GM18519 (cell line): ENCODE results near the gene NXPH4.

ENCODE experiments used
- ATAC-seq: cut with Tn5 transposase; IDR thresholded peaks from one replicate; pipeline ENCODE4 v1.9.1; 2021; ENCODE audit warnings: mild to moderate bottlenecking, moderate library complexity; ENCODE audit not compliant: unreplicated experiment, low FRiP score

Gene NXPH4

GRCh38 chr12:57201631-57202030 is 15.0 kb upstream of the NXPH4 start:
- no peak for ATAC-seq

DNA sequence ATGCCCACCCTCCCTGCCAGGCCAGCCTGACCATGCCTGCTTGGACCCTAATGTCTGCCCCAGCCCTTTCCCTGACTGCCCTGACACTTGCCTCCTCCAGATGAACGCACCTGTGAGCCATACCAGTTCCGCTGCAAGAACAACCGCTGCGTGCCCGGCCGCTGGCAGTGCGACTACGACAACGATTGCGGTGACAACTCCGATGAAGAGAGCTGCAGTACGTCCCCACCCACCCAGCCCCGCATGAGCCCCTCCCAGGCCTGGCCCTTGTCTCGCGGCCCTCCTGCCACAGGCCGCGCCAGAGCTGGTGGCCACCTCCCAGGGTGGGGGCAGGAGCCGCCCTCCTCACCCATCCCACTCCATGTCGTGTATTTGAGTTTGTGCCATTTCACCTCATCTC is 14.3 kb upstream of the NXPH4 start:
- ATAC-seq: no peak

- no peak for ATAC-seq
Measured at GRCh38 chr12:57203201-57203600, 13.4 kb upstream of the NXPH4 start.

DNA sequence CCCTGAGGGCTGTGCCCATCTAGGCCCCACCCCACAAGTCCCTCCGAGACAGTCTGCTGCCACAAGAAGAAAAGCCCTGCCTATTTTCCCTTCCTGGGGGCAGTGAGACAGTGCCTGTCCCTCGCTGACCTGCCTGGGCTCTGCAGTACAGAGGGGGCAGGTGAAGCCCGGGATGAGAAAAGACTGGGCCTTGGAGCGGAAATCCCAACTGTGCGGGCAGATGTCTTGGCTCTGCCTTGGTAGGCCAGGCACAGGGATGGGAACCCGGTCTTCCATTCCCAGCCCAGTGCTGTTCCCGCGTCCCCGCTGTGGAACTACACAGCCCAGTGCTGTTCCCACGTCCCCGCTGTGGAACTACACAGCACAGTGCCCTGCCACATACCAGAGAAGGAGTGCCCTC is 12.8 kb upstream of the NXPH4 start:
- no peak for ATAC-seq

DNA sequence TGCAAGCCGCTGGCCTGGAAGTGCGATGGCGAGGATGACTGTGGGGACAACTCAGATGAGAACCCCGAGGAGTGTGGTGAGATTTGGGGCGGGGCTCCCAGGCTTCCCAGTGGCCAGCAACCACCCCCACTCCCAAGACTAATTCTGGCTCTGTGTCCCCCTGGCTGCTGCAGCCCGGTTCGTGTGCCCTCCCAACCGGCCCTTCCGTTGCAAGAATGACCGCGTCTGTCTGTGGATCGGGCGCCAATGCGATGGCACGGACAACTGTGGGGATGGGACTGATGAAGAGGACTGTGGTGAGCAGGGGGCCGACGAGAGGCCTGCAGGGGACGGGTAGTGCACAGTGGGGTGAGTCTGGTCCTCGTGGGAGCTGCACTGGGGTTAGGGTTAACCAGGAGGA is 12.1 kb upstream of the NXPH4 start:
- ATAC-seq: no peak

- no peak for ATAC-seq
Measured at GRCh38 chr12:57205186-57205585, 11.4 kb upstream of the NXPH4 start.

DNA sequence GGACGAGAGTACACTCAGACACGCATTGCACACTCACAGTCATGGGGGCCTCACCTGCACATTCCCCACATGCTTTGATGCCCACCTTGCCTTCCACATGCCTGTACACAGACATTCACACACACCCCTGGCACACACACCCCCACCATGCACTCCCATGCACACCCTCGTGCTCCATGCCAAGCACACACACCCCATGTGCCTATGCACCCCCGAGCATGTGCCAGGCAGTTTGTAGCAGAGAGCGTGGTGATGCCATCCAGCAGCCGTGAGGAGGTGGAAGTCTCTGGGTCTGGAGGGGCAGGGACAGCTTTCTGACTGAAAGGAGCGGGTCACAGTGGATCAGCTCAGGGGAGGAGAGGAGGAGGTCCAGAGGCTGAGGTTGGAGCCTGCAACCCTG is 10.7 kb upstream of the NXPH4 start:
- ATAC-seq: no peak

DNA sequence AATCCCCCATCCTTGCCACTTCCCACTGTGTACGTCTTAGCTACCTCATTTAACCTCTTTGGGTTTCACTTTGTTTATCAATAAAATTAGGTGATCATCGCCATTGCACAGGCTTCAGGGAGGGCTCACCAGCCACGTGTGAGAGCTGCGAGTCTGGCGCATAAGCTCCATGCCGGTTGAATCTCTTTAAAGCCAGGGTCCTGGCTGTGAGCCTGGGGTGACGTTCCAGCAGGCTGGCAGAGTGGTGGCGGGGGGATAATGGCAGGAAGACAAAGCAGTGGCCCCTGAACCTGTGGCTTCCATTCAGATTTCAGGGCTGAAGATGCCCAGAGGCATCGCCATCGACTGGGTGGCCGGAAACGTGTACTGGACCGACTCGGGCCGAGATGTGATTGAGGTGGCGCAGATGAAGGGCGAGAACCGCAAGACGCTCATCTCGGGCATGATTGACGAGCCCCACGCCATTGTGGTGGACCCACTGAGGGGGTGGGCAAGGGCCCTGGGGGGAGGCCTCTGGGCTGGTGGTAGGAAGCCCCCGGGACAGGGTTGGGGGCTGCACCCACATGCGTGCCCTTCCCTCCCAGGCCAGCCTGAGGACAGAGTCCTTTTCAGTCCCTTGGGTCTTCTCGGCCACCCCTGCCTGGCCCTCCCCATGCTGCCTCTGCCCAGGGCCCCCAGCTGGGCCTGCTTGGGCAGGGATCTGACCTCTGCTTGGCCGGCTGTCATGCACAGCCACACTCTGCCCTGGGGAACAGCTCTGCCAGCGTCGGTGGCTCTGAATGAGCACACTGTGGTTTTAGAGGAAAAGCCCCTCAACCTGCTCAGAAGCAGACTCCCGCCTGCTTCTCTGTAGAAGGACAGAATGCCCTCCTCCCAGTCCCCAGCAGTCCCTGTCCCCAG is 8.6 kb upstream of the NXPH4 start:
- ATAC-seq: no peak

DNA sequence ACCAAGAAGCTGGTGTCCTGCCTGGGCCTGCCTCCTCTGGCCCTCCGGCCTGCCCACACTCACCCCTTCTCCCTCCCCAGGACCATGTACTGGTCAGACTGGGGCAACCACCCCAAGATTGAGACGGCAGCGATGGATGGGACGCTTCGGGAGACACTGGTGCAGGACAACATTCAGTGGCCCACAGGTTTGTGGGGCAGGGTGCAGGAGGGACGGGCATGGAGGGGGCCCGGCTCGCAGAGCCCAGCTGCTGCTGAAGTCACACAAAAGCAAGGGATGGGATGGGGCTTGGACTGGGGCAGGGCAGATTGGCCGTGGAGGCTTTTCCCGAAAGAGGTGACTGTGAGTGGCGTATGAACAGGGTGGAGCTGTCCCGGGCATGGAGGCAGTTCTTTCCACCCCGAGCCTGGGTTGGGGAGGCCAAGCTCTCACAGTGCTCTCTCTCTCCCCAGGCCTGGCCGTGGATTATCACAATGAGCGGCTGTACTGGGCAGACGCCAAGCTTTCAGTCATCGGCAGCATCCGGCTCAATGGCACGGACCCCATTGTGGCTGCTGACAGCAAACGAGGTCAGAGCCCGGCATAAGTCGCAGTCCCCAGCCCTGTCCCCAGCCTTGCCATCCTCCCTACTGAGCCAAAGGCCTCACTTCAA is 7.8 kb upstream of the NXPH4 start:
- no peak for ATAC-seq

- ATAC-seq: no peak
Measured at GRCh38 chr12:57209916-57210315, 6.7 kb upstream of the NXPH4 start.

DNA sequence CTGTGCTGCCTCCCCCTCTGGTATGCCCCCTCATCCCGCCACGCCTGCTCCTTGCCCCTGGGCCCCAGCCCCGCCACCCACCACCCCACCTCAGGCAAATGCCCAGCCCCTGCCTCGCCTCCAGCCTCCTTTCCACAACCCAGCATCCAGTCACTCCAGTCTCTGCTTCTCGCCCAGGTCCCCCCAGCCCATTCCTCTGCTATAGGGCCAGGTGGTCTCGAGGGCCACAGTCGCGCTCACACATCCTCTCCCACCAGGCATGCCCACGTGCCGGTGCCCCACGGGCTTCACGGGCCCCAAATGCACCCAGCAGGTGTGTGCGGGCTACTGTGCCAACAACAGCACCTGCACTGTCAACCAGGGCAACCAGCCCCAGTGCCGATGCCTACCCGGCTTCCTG is 6.1 kb upstream of the NXPH4 start:
- no peak for ATAC-seq

- ATAC-seq: no peak
Measured at GRCh38 chr12:57210926-57211692, 5.5 kb upstream of the NXPH4 start.

- no peak for ATAC-seq
Measured at GRCh38 chr12:57211791-57212700, 4.5 kb upstream of the NXPH4 start.

GRCh38 chr12:57212701-57213057 is 3.9 kb upstream of the NXPH4 start:
- no peak for ATAC-seq

- no peak for ATAC-seq
Measured at GRCh38 chr12:57213058-57213715, 3.4 kb upstream of the NXPH4 start.

DNA sequence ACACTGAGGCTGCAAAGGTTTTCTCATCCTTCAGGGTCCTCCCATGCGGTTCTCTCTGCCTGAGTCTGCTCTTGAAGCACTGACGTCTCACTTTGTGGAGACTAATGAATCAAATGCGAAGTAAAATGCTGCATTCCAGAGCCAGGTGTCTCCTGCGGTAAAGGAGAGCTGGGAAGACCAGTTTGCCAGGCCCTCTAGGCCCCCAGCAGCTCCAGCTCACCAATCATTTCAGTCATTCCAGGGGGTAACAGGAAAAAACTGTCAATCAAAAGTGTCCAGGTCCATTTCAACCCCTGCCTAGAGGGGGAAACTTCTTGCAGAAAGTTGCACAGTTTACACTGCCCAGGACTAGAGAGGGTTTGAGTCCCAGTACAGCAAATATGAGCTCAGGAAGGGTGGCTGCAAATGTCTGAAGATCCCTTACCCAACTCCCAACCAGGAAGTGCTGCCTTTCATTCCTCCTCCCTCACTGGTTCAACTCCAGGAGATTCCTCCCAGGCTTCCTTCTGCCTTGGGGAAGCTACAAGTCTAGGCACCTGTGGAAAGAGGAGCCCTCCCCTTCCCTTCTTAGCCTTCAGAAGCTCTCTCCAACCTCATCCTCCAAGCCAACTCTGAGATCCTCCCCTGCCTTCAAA is 2.7 kb upstream of the NXPH4 start:
- no peak for ATAC-seq

DNA sequence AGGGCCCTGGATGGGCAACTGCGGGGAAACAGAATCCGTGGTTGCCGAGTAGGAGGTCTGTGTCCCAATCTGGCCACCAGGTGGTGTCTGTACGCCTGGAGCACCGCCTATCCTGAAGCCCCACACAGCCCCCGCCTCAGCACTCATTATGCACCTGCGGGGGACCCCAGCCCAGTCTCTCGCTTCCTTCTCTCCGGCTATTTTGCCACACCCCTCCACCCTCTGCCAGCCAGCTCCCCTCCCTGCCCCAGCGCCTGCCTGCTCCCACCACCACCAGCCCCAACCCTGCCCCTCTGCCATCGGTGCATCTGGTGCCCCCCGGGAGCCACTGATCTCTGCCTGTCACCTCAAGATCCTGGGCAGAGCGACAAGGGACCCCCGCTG is 2.2 kb upstream of the NXPH4 start:
- ATAC-seq: no peak

GRCh38 chr12:57215065-57215464 is 1.5 kb upstream of the NXPH4 start:
- ATAC-seq: no peak

- ATAC-seq: no peak
Measured at GRCh38 chr12:57215668-57216013, 953 bp upstream of the NXPH4 start.
